CD14-positive monocyte (primary cell): ENCODE measurements around the gene EID2. TPM values are rescaled to one million over a fixed set of nuclear protein-coding genes. Genes with fewer than 3 reads are reported as not detected.

Experiments used
- DNase-seq, 3 donors: peaks; one replicate each; pipeline ENCODE4 v3.0.0-alpha.2; 2011 to 2022
- H2AFZ ChIP-seq: 2 replicates; pipeline ENCODE4 v1.6.0; 2012; ENCODE audit warnings: mild to moderate bottlenecking, low read depth, low read length, inconsistent platforms; ENCODE audit not compliant: insufficient read depth, poor library complexity, severe bottlenecking
- H3K27ac ChIP-seq, 2 donors: 1 replicate in 1 of 2; 2 replicates in 1 of 2; pipeline ENCODE4 v1.5.1; 2012 to 2013; ENCODE audit warnings: low read length in 2 of 2, control low read depth in 1 of 2, inconsistent platforms in 1 of 2, low read depth in 1 of 2, mild to moderate bottlenecking in 1 of 2
- H3K27me3 ChIP-seq, 2 donors: one replicate each; pipeline versions ENCODE4 v1.6.0 to v1.6.1; 2011 to 2013; ENCODE audit warnings: low read length in 2 of 2; ENCODE audit not compliant: control insufficient read depth in 2 of 2, insufficient read depth in 2 of 2
- H3K36me3 ChIP-seq, 2 donors: replicated peaks in 1 of 2; 1 replicate in 1 of 2; 2 replicates in 1 of 2; pipeline versions ENCODE4 v1.5.1 to v1.6.1; 2012 to 2013; ENCODE audit warnings: low read length in 2 of 2, control low read depth in 1 of 2, inconsistent platforms in 1 of 2, mild to moderate bottlenecking in 1 of 2; ENCODE audit not compliant: insufficient read depth in 2 of 2, control insufficient read depth in 1 of 2
- H3K4me1 ChIP-seq, 2 donors: 1 replicate in 1 of 2; 2 replicates in 1 of 2; pipeline versions ENCODE4 v1.5.1 to v1.6.1; 2012 to 2013; ENCODE audit warnings: low read length in 2 of 2, control low read depth in 1 of 2, inconsistent platforms in 1 of 2, mild to moderate bottlenecking in 1 of 2, moderate library complexity in 1 of 2; ENCODE audit not compliant: insufficient read depth in 2 of 2, control insufficient read depth in 1 of 2
- H3K4me2 ChIP-seq: replicated peaks from 2 replicates; pipeline ENCODE3; 2012; ENCODE audit warnings: low read length, moderate library complexity, mild to moderate bottlenecking; ENCODE audit not compliant: poor library complexity, severe bottlenecking; ENCODE audit errors: extremely low read depth
- H3K4me3 ChIP-seq, 3 experiments: fragments of 200-600 bp in 1 of 3; sonication (generic) in 1 of 3; replicated peaks in 1 of 3; 1 replicate in 2 of 3; 2 replicates in 1 of 3; pipeline ENCODE4 v1.5.1; 2011 to 2013; ENCODE audit warnings: low read length in 3 of 3, mild to moderate bottlenecking in 3 of 3, control low read depth in 2 of 3, low read depth in 2 of 3, inconsistent platforms in 1 of 3, moderate library complexity in 1 of 3
- H3K79me2 ChIP-seq: 2 replicates; pipeline ENCODE4 v1.6.0; 2012; ENCODE audit warnings: mild to moderate bottlenecking, control low read depth, inconsistent platforms, low read length, moderate library complexity; ENCODE audit not compliant: insufficient read depth
- H3K9ac ChIP-seq: 2 replicates; pipeline ENCODE4 v1.6.0; 2017; ENCODE audit warnings: low read length, mild to moderate bottlenecking; ENCODE audit not compliant: insufficient read depth, poor library complexity, severe bottlenecking
- H3K9me3 ChIP-seq, 2 donors: replicated peaks in 1 of 2; 1 replicate in 1 of 2; 2 replicates in 1 of 2; pipeline versions ENCODE4 v1.5.1 to v1.6.1; 2012 to 2013; ENCODE audit warnings: low read length in 2 of 2, control low read depth in 1 of 2; ENCODE audit not compliant: control insufficient read depth in 1 of 2, insufficient read depth in 1 of 2
- H4K20me1 ChIP-seq: 2 replicates; pipeline ENCODE4 v1.6.0; 2012; ENCODE audit warnings: mild to moderate bottlenecking, low read length, control low read depth, moderate library complexity; ENCODE audit not compliant: insufficient read depth
- H3K27ac Mint-ChIP-seq, 7 donors: one replicate each; pipeline ENCODE4 v1.8.0; 2020; ENCODE audit warnings: mild to moderate bottlenecking in 7 of 7, mixed read lengths in 7 of 7, moderate library complexity in 6 of 7, inconsistent platforms in 2 of 7
- H3K27me3 Mint-ChIP-seq, 3 donors: one replicate each; pipeline ENCODE4 v1.8.0; 2021 to 2022; ENCODE audit warnings: low read depth in 3 of 3, mild to moderate bottlenecking in 3 of 3, mixed read lengths in 3 of 3, moderate library complexity in 3 of 3, inconsistent platforms in 1 of 3
- H3K36me3 Mint-ChIP-seq, 2 donors: one replicate each; pipeline ENCODE4 v1.8.0; 2020; ENCODE audit warnings: mixed read lengths in 2 of 2, inconsistent platforms in 1 of 2, mild to moderate bottlenecking in 1 of 2
- H3K4me1 Mint-ChIP-seq: one replicate; pipeline ENCODE4 v1.8.0; 2020; ENCODE audit warnings: mild to moderate bottlenecking, mixed read lengths
- H3K4me3 Mint-ChIP-seq, 2 donors: one replicate each; pipeline ENCODE4 v1.8.0; 2020; ENCODE audit warnings: mild to moderate bottlenecking in 2 of 2, mixed read lengths in 2 of 2, moderate library complexity in 1 of 2
- H3K9me3 Mint-ChIP-seq, 7 donors: one replicate each; pipeline ENCODE4 v1.8.0; 2020 to 2022; ENCODE audit warnings: mixed read lengths in 7 of 7, mild to moderate bottlenecking in 6 of 7, moderate library complexity in 6 of 7, inconsistent platforms in 2 of 7
- WGBS: methylation state at CpG from one replicate; pipeline ENCODE4 v1.1.5; 2013; ENCODE audit warnings: missing lambda C conversion rate; ENCODE audit not compliant: insufficient coverage; 5-methylcytosine and 5-hydroxymethylcytosine counted together
- intact Hi-C, 2 donors: fragments of 100-400 bp; cut with micrococcal nuclease; formaldehyde crosslinking; loops; one replicate each; pipeline versions ENCODE4 v1.15.0 to v1.15.1; 2023
- polyA plus RNA-seq, 3 donors: library from polyadenylated mRNA; depleted of rRNA in 1 of 3; unstranded in 2 of 3; stranded (reverse) in 1 of 3; fragments of 300-500 nt in 2 of 3; fragments of >200 nt in 1 of 3; fragmentation: Illumina TruSeq in 2 of 3; gene quantifications; 1 replicate in 2 of 3; 2 replicates in 1 of 3; pipeline ENCODE4 v1.2.3, GENCODE V29; 2012 to 2021
- TF ChIP-seq, protein P1 (sequence below): fragments of 200-600 bp; IDR thresholded peaks from one replicate; pipeline ENCODE4 v1.8.0; 2022; ENCODE audit warnings: antibody characterized with exemption, mild to moderate bottlenecking

The EID2 gene
- polyA plus RNA-seq, 3 donors: 5.8 to 20.4 (median 12.5) TPM

DNA sequence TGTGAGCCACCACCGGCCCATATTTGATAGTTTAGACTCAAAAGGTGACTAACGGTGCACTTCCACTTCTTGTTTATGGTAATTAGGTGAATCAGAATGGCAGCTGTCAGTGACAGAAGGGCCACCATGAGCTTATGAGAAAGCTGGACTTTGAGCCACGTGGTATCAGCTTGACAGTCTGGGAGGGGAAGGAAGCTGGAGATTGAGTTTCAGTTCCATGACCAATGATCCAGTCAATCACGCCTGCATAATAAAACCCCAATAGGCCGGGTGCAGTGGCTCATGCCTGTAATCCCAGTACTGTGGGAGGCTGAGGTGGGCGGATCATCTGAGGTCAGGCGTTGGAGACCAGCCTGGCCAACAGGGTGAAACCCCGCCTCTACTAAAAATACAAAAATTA, 15.5 kb downstream of the EID2 start:
- peaks cover 3 to 6% of the 10 kb centered on the region in 2 donors for H3K36me3 Mint-ChIP-seq
- DNase-seq: peak; percentile 67 to 87 (median 70)
- Histone ChIP-seq H3K79me2 (no peaks in the 10 kb centered on the region), H3K9ac (no peak overlapping the region), H3K36me3 (no peaks in the 10 kb centered on the region), H3K27ac (no peak overlapping the region), H3K4me3 (no peak overlapping the region), H4K20me1 (no peaks in the 10 kb centered on the region), H3K4me1 (peaks cover 0 to 9% of the 10 kb centered on the region in 2 donors), H3K9me3 (no peaks in the 10 kb centered on the region), H3K4me2 (no peak overlapping the region), H3K27me3 (no peaks in the 10 kb centered on the region), H2AFZ (no peak overlapping the region)
- TF ChIP-seq, protein P1, sequence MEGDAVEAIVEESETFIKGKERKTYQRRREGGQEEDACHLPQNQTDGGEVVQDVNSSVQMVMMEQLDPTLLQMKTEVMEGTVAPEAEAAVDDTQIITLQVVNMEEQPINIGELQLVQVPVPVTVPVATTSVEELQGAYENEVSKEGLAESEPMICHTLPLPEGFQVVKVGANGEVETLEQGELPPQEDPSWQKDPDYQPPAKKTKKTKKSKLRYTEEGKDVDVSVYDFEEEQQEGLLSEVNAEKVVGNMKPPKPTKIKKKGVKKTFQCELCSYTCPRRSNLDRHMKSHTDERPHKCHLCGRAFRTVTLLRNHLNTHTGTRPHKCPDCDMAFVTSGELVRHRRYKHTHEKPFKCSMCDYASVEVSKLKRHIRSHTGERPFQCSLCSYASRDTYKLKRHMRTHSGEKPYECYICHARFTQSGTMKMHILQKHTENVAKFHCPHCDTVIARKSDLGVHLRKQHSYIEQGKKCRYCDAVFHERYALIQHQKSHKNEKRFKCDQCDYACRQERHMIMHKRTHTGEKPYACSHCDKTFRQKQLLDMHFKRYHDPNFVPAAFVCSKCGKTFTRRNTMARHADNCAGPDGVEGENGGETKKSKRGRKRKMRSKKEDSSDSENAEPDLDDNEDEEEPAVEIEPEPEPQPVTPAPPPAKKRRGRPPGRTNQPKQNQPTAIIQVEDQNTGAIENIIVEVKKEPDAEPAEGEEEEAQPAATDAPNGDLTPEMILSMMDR: no peak
- H3K27me3 Mint-ChIP-seq: peaks cover 0 to 7% (median 5%) of the 10 kb centered on the region in 3 donors
- no peak overlapping the region for H3K4me3 Mint-ChIP-seq
- H3K27ac Mint-ChIP-seq: peak overlapping the region in 5 of 7 donors; percentile 28 to 78 (median 52)
- intact Hi-C loops: no loop called here
- H3K9me3 Mint-ChIP-seq: peaks cover 0 to 2% (median 0%) of the 10 kb centered on the region in 7 donors
- WGBS: 60% methylated on average over 3 of the region's 8 CpGs
- H3K4me1 Mint-ChIP-seq: peaks cover 7% of the 10 kb centered on the region

DNA sequence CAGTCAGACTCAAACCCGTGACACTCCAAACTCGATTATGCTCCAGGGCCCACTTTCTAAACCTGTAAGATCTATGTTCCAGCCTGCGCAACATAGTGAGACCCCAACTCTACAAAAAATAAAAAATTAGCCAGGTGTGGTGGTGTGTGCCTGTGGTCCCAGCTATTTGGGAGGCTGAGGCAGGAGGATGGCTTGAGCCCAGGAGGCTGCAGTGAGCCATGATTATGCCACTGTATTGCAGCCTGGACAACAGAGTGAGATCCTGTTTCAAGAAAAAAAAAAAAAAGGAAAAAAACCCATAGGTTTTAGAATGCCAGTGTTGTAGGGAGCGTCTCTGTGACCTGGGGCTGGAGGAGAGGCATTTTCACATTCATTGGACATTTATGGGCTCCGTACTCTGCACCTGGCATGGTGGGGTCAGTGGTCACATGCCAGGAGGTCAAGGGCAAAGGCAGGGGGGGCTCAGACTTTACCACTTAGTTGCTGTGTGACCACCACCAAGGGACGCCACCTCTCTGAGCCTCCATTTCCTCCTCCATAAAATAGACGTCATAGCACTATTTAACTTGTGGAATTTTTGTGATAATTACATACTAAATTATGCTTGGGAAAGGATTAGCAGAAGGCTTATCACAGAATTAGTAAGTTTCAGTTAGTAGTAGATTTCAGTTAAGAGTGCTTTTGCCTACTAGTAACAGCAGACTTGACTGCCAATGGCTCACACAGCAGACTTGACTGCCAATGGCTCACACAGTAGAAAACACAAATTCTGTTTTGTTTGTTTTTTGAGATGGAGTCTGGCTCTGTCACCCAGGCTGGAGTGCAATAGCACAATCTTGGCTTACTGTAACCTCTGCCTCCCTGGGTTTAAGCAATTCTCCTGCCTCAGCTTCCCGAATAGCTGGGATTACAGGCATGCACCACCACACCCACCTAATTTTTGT, 19.1 kb downstream of the EID2 start:
- peaks cover 0 to 1% of the 10 kb centered on the region in 2 donors for H3K36me3 Mint-ChIP-seq
- Histone ChIP-seq H2AFZ (no peak overlapping the region), H3K9me3 (no peaks in the 10 kb centered on the region), H3K79me2 (no peaks in the 10 kb centered on the region), H3K4me2 (no peak overlapping the region), H3K4me3 (no peak overlapping the region), H3K27ac (no peak overlapping the region), H3K36me3 (no peaks in the 10 kb centered on the region), H3K27me3 (peaks cover 11 to 25% of the 10 kb centered on the region in 2 donors), H3K9ac (no peak overlapping the region), H3K4me1 (peaks cover 0 to 11% of the 10 kb centered on the region in 2 donors), H4K20me1 (no peaks in the 10 kb centered on the region)
- TF ChIP-seq, protein P1: no peak
- H3K27me3 Mint-ChIP-seq: peaks cover 29 to 36% (median 35%) of the 10 kb centered on the region in 3 donors
- H3K4me3 Mint-ChIP-seq: peak overlapping the region in 1 of 2 donors; percentile 49
- intact Hi-C loops: no loop called here
- H3K4me1 Mint-ChIP-seq: peaks cover 11% of the 10 kb centered on the region
- no CpG with 5 or more reads among the region's 8 CpGs for WGBS
- no peak for DNase-seq
- peak overlapping the region in 1 of 7 donors; percentile 33 for H3K27ac Mint-ChIP-seq
- H3K9me3 Mint-ChIP-seq: peaks cover 0 to 6% (median 2%) of the 10 kb centered on the region in 7 donors
